ENCODE results near the gene ZDHHC12.

The ZDHHC12 gene

DNA sequence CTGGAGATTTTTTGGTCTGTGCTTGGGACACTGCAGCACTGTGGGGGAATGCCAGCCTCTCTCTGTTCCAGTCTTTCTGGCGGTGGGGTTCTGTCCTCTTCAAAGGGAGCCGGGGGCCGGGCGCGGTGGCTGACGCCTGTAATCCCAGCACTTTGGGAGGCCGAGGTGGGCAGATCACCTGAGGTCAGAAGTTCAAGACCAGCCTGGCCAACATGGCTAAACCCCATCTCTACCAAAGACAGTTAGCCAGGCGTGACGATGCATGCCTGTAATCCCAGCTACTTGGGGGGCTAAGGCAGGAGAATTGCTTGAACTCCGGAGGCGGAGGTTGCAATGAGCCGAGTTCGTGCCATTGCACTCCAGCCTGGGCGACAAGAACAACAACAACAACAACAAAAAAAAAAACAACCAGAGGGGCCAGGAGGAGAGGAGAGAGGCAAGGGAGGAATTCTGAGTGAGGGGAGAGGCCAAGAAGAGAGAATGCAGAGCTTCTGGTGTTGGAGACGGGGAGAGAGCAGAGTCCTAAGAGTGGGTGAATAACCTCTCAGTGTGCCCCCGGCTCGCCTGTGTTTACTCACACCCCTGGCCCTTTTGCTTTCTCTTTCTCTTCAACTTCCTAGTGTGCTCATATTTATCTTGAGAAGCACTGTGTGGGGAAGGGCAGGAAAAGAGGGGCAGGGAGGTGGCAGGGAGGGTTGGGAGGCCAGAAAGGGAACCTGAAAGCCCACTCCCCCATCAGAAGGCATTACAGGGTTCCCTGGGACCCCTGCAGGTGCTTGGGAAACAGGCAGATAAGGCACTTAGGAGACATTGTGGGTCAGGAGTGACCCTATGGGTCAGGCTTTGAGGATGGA, 38.1 kb downstream of the ZDHHC12 start:
- peak; percentile 89 for DNase-seq

DNA sequence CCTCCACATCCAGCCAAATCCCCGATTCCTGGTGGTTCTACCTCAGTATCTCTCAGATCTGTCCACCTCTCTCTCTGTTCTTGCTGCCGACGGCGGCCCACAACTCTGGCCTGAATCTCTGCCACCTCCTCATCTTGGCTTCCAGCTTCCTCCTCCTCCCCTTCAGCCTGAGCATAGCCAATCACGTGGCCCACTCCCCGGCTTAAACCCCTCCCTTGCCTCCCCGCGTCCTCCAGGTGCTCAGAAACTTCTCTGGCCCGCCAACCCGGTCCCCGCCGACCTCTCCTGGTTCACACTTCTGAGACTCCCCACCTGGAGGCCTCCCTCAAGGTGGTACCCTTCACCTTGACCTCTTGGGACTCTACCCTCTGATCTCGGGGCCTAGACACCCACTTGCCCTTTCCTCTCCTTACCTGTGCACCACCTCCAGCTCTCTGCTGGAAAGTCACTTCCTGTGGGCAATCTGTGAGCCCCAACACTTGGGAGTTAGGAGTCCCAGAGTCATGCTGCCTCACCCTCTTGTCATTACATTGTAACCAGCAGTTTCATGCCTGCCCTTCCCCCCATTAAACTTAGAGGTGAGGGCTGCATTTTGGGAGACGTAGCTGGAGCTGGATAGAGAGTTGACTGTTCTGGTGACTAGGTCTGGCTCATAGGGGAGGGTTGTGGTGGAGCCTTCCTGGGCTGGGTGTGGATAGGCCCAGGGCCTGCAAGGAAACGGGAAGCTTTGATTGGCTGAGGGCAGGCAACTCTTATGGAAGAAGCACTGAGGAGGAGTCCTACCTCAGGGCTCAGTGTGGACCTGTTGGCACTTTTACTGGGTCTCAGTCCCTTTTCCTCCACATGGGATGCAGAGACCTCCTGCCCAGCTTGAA, 39.4 kb downstream of the ZDHHC12 start:
- DNase-seq, result peak; percentile 86

DNA sequence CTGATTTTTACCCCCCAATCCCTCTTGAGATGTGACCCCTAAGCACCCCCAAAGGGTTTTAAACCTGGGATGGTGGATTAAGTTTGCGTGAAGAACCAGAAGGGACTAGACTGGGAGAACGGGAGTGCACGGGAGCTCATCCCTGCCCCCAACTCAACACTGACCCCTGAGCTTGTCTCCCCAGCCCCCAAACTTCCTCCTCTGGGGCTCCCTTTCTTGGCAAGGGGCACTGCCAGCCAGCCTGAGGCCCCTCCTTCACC, 39.9 kb downstream of the ZDHHC12 start:
- no peak for DNase-seq

DNA sequence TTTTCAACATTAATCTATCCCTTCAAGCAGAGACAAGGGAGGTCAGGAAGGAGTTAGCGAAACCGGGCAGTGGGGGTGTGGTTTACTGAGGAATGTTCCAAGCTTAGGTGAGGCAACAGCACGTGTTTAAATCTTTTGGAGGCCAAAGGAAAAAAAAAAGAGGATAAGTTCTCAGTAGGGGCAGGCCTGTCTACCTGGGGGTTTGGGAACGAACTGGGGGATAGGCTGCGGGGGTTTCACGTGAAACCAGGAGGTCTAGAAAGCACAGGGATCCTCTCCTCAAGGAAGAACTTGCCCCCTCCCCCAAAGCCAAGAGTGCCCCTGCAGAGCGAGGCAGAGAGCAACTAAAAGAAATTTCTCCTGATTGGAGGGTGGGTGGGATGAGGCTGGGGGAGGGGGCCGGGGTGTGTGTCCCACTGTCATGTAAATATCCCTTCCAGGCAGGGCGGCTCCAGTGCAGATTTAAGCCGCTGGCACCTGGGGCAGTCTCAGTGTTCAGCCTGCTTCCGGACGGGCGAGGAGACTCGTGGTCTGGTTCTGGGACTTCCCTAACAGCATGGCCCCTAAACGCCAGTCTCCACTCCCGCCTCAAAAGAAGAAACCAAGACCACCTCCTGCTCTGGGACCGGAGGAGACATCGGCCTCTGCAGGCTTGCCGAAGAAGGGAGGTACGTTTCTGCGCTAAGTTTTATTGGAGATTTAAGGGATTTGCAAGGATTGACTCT, 40.4 kb downstream of the ZDHHC12 start:
- peak; percentile 63 for DNase-seq

DNA sequence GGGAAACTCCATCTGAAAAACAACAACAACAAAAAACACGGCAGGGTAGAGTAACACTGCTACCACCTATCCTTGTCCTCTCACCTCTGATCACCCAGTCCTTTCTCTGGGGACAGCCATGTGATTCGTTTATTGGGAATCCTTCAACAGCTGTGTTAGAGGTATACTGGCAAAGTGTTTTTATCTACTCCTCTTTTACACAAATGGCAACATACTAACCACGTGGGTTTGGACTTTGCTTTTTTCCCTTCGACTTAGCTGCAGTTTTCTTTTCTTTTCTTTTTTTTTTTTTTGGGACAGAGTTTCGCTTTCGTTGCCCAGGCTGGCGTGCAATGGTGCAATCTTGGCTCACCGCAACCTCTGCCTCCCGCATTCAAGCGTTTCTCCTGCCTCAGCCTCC, 46.1 kb downstream of the ZDHHC12 start:
- DNase-seq, result no peak

DNA sequence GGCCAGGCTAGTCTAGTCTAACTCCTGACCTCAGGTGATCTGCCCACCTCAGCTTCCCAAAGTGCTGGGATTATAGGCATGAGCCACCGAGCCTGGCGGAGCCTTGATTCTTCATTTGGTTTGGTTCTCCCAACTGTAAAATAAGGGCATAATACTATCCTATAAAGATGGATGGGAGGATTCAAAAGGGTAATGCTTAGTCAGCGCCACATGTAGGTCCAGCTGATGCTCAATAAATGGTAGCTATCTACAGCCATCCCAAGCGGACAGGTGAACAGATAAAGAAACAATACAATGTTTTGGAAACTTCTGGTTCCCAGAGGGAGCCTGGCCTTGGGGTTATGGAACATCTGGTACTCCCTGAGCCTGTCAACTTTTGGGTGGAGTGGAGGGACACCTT, 48.5 kb downstream of the ZDHHC12 start:
- DNase-seq, result no peak

Data from OCI-M1 (cell line).